KMS-11 (cell line): Measurements from ENCODE around the gene GOLGA2.

Experiments
- H2AFZ ChIP-seq: fragments of 200-600 bp; sonication (generic); 2 replicates; pipeline ENCODE4 v1.6.1; 2016; ENCODE audit warnings: antibody characterized with exemption, mixed run types, low read depth
- H3K27ac ChIP-seq: fragments of 200-600 bp; sonication (generic); 2 replicates; pipeline ENCODE4 v1.6.1; 2016; ENCODE audit warnings: mild to moderate bottlenecking, mixed run types
- H3K27me3 ChIP-seq: fragments of 200-600 bp; sonication (generic); 2 replicates; pipeline ENCODE4 v1.6.1; 2017; ENCODE audit warnings: mild to moderate bottlenecking, low read depth, mixed run types, moderate library complexity; ENCODE audit not compliant: insufficient read depth
- H3K36me3 ChIP-seq: fragments of 200-600 bp; sonication (generic); 2 replicates; pipeline ENCODE4 v1.6.1; 2017; ENCODE audit warnings: mild to moderate bottlenecking, mixed run types; ENCODE audit not compliant: insufficient read depth
- H3K4me1 ChIP-seq: fragments of 200-600 bp; sonication (generic); 2 replicates; pipeline ENCODE4 v1.6.1; 2016; ENCODE audit warnings: mild to moderate bottlenecking, low read depth, mixed run types; ENCODE audit not compliant: poor library complexity, severe bottlenecking
- H3K4me2 ChIP-seq: fragments of 200-600 bp; sonication (generic); 2 replicates; pipeline ENCODE4 v1.7.0; 2016; ENCODE audit warnings: mild to moderate bottlenecking, mixed run types
- H3K4me3 ChIP-seq: fragments of 200-600 bp; sonication (generic); IDR thresholded peaks from 2 replicates; pipeline ENCODE4 v1.6.1; 2017; ENCODE audit warnings: low read depth, low read length, mixed read lengths; ENCODE audit not compliant: insufficient read depth
- H3K79me2 ChIP-seq: fragments of 200-600 bp; sonication (generic); 2 replicates; pipeline ENCODE4 v1.6.1; 2016; ENCODE audit warnings: low read depth, mixed run types; ENCODE audit not compliant: insufficient read depth
- H3K9ac ChIP-seq: fragments of 200-600 bp; sonication (generic); 2 replicates; pipeline ENCODE4 v1.6.1; 2016; ENCODE audit warnings: mild to moderate bottlenecking, mixed run types
- H4K20me1 ChIP-seq: fragments of 200-600 bp; sonication (generic); 2 replicates; pipeline ENCODE4 v1.6.1; 2016; ENCODE audit warnings: mild to moderate bottlenecking, mixed run types; ENCODE audit not compliant: insufficient read depth
- CTCF ChIP-seq: fragments of 200-600 bp; sonication (generic); conservative IDR thresholded peaks from 2 replicates; pipeline ENCODE4 v1.6.1; 2017; ENCODE audit warnings: low read depth, mild to moderate bottlenecking, antibody characterized with exemption, low read length, moderate library complexity, mixed read lengths

Gene GOLGA2

GRCh38 chr9:128215491-128216409 is 60.1 kb downstream of the GOLGA2 start:
- H3K9ac ChIP-seq: no peak overlapping the region
- peaks cover 8% of the 10 kb centered on the region for H3K4me1 ChIP-seq
- no peak overlapping the region for H3K27ac ChIP-seq
- H3K36me3 ChIP-seq: no peaks in the 10 kb centered on the region
- H3K4me3 ChIP-seq: no peak overlapping the region
- peaks cover 37% of the 10 kb centered on the region for H3K27me3 ChIP-seq
- no peak overlapping the region for H3K4me2 ChIP-seq
- no peaks in the 10 kb centered on the region for H3K79me2 ChIP-seq
- no peak for TF ChIP-seq CTCF
- H2AFZ ChIP-seq: no peak overlapping the region
- no peaks in the 10 kb centered on the region for H4K20me1 ChIP-seq

GRCh38 chr9:128214571-128215490 is 61.0 kb downstream of the GOLGA2 start:
- H3K4me3 ChIP-seq: no peak overlapping the region
- H3K9ac ChIP-seq: no peak overlapping the region
- H2AFZ ChIP-seq: no peak overlapping the region
- no peak overlapping the region for H3K27ac ChIP-seq
- no peak overlapping the region for H3K4me2 ChIP-seq
- peaks cover 27% of the 10 kb centered on the region for H3K27me3 ChIP-seq
- H4K20me1 ChIP-seq: no peaks in the 10 kb centered on the region
- TF ChIP-seq CTCF: no peak
- H3K79me2 ChIP-seq: no peaks in the 10 kb centered on the region
- no peaks in the 10 kb centered on the region for H3K36me3 ChIP-seq
- H3K4me1 ChIP-seq: peaks cover 8% of the 10 kb centered on the region

GRCh38 chr9:128213746-128214497 is 61.9 kb downstream of the GOLGA2 start:
- Histone ChIP-seq H3K4me3 (no peak overlapping the region), H2AFZ (no peak overlapping the region), H4K20me1 (no peaks in the 10 kb centered on the region), H3K27ac (no peak overlapping the region), H3K4me2 (no peak overlapping the region), H3K36me3 (no peaks in the 10 kb centered on the region), H3K27me3 (peaks cover 24% of the 10 kb centered on the region; the same call in 1 of the 2 replicates), H3K4me1 (peaks cover 6% of the 10 kb centered on the region), H3K79me2 (no peaks in the 10 kb centered on the region), H3K9ac (no peak overlapping the region)
- TF ChIP-seq CTCF: no peak

- no peak overlapping the region for H3K9ac ChIP-seq
- no peak overlapping the region for H3K4me2 ChIP-seq
- H3K4me3 ChIP-seq: no peak overlapping the region
- no peak for TF ChIP-seq CTCF
- H3K36me3 ChIP-seq: no peaks in the 10 kb centered on the region
- peaks cover 32% of the 10 kb centered on the region; the same call in 1 of the 2 replicates for H3K27me3 ChIP-seq
- no peak overlapping the region for H2AFZ ChIP-seq
- H3K79me2 ChIP-seq: no peaks in the 10 kb centered on the region
- H3K27ac ChIP-seq: no peak overlapping the region
- no peaks in the 10 kb centered on the region for H4K20me1 ChIP-seq
- H3K4me1 ChIP-seq: no peaks in the 10 kb centered on the region
These were observed 63.9 kb downstream of the GOLGA2 start for GRCh38 chr9:128211981-128212281.
